IPS DF 4.7 (cell line): ENCODE data around the gene B3GALT6.
"Not testable (repeated sequence)": the region's sequence is repeated elsewhere in the genome, so short reads cannot be mapped to it uniquely, and the experiment has no call there.

Experiments used
- DNase-seq: peaks from one replicate; pipeline ENCODE4 v3.0.0-alpha.2; 2013; ENCODE audit warnings: low spot score; ENCODE audit errors: extremely low read depth

The B3GALT6 gene

GRCh38 chr1:1232208-1232795 lies at the start of gene B3GALT6:
TSS of gene B3GALT6 (plus strand) at chr1:1232237. CDS start at chr1:1232279, 42 bp downstream.
- DNase-seq: no peak

GRCh38 chr1:1182491-1183220 lies 49.4 kb upstream of the B3GALT6 start:
- no peak for DNase-seq

- no peak for DNase-seq
Measured at GRCh38 chr1:1183221-1183747, 48.8 kb upstream of the B3GALT6 start.

- DNase-seq: no peak
Measured at GRCh38 chr1:1183833-1184775, 47.9 kb upstream of the B3GALT6 start.

- DNase-seq: no peak
Measured at GRCh38 chr1:1185101-1185765, 46.8 kb upstream of the B3GALT6 start.

GRCh38 chr1:1187938-1188337 lies 44.1 kb upstream of the B3GALT6 start:
- DNase-seq: no peak

GRCh38 chr1:1189111-1189510 lies 42.9 kb upstream of the B3GALT6 start:
- DNase-seq: no peak

- DNase-seq: no peak
Measured at GRCh38 chr1:1191734-1192133, 40.3 kb upstream of the B3GALT6 start.

- DNase-seq: no peak
Measured at GRCh38 chr1:1194723-1195122, 37.3 kb upstream of the B3GALT6 start.

- DNase-seq: not testable (repeated sequence)
Measured at GRCh38 chr1:1195726-1196125, 36.3 kb upstream of the B3GALT6 start.

- DNase-seq: no peak
Measured at GRCh38 chr1:1196431-1197187, 35.4 kb upstream of the B3GALT6 start.

- no peak for DNase-seq
Measured at GRCh38 chr1:1197188-1197500, 34.9 kb upstream of the B3GALT6 start.

GRCh38 chr1:1197551-1198422 lies 34.2 kb upstream of the B3GALT6 start:
- DNase-seq: no peak

- DNase-seq: no peak
Measured at GRCh38 chr1:1198423-1199140, 33.5 kb upstream of the B3GALT6 start.

GRCh38 chr1:1199141-1199960 lies 32.7 kb upstream of the B3GALT6 start:
- no peak for DNase-seq

- no peak for DNase-seq
Measured at GRCh38 chr1:1199961-1200875, 31.8 kb upstream of the B3GALT6 start.
